Smooth muscle cell (in vitro differentiated cells): ENCODE data around the gene PCDHGA11. TPM values are rescaled to one million over a fixed set of nuclear protein-coding genes. Genes with fewer than 3 reads are reported as not detected.

ENCODE experiments used
- DNase-seq: peaks from one replicate; lab custom pipeline; 2025; ENCODE audit not compliant: unreplicated experiment; lab: John Stamatoyannopoulos, UW
- H2AFZ ChIP-seq: fragments of 200-600 bp; sonication (generic); 2 replicates; pipeline ENCODE4 v1.6.0; 2016; ENCODE audit warnings: antibody characterized with exemption, low read depth, mild to moderate bottlenecking
- H3F3A ChIP-seq: fragments of 200-600 bp; sonication (generic); 2 replicates; pipeline ENCODE4 v1.6.0; 2017; ENCODE audit warnings: antibody characterized with exemption, low read depth
- H3K27ac ChIP-seq: fragments of 200-600 bp; sonication (generic); 2 replicates; pipeline ENCODE4 v1.5.1; 2016; ENCODE audit warnings: low read depth, mild to moderate bottlenecking
- H3K27me3 ChIP-seq: fragments of 200-600 bp; sonication (generic); 2 replicates; pipeline ENCODE4 v1.6.1; 2016; ENCODE audit warnings: low read depth, mild to moderate bottlenecking
- H3K36me3 ChIP-seq: fragments of 200-600 bp; sonication (generic); 2 replicates; pipeline ENCODE4 v1.5.1; 2016; ENCODE audit warnings: low read depth
- H3K4me1 ChIP-seq: fragments of 200-600 bp; sonication (generic); 2 replicates; pipeline ENCODE4 v1.5.1; 2016; ENCODE audit warnings: low read depth
- H3K4me2 ChIP-seq: fragments of 200-600 bp; sonication (generic); 2 replicates; pipeline ENCODE4 v1.6.0; 2016; ENCODE audit warnings: mild to moderate bottlenecking
- H3K4me3 ChIP-seq: fragments of 200-600 bp; sonication (generic); 2 replicates; pipeline ENCODE4 v1.5.1; 2016; ENCODE audit warnings: mild to moderate bottlenecking
- H3K79me2 ChIP-seq: fragments of 200-600 bp; sonication (generic); 2 replicates; pipeline ENCODE4 v1.6.0; 2016; ENCODE audit warnings: low read depth, mild to moderate bottlenecking
- H3K9ac ChIP-seq: fragments of 200-600 bp; sonication (generic); 2 replicates; pipeline ENCODE4 v1.6.0; 2016; ENCODE audit warnings: low read depth
- H3K9me3 ChIP-seq: fragments of 200-600 bp; sonication (generic); replicated peaks from 2 replicates; pipeline ENCODE4 v1.5.1; 2016; ENCODE audit warnings: low read depth
- H4K20me1 ChIP-seq: fragments of 200-600 bp; sonication (generic); 2 replicates; pipeline ENCODE4 v1.6.0; 2016; ENCODE audit warnings: low read depth
- CTCF ChIP-seq: fragments of 200-600 bp; sonication (generic); IDR thresholded peaks from 2 replicates; pipeline ENCODE4 v1.5.1; 2017; ENCODE audit warnings: borderline replicate concordance, mild to moderate bottlenecking, antibody characterized with exemption; ENCODE audit not compliant: insufficient read depth, poor library complexity, severe bottlenecking
- whole genome bisulfite sequencing: methylation state at CpG from one replicate; pipeline ENCODE4 v1.1.7; 2016; ENCODE audit warnings: low lambda C conversion rate; 5-methylcytosine and 5-hydroxymethylcytosine counted together
- polyA plus RNA-seq: library from polyadenylated mRNA; unstranded; fragments of >200 nt; fragmentation: Nextera tagmentation; extraction: Ambion mirVana; gene quantifications from 2 replicates; pipeline ENCODE4 v1.2.1, GENCODE V29; 2016
- total RNA-seq: library from RNA; depleted of rRNA; stranded (reverse); fragments of >200 nt; gene quantifications from 2 replicates; pipeline ENCODE4 v1.2.3, GENCODE V29; 2014

PCDHGA11 gene
- total RNA-seq: 8.7 and 13.2 TPM in 2 replicates
- polyA plus RNA-seq: 7.9 and 8.0 TPM in 2 replicates

- peaks cover 51% of the 10 kb centered on the region for H3K9me3 ChIP-seq
- H3K27ac ChIP-seq: no peak within 1 kb of the TSS
Measured at GRCh38 chr5:141420855-141421488, at the start of gene PCDHGA11. PCDHGA11 (plus strand) TSS chr5:141421051; CDS start chr5:141421228, 177 bp downstream.

GRCh38 chr5:141371572-141372475 is 49.0 kb upstream of the PCDHGA11 start:
- no peak overlapping the region for H3K4me3 ChIP-seq
- H3K4me2 ChIP-seq: no peak overlapping the region
- no peaks in the 10 kb centered on the region for H4K20me1 ChIP-seq
- no peaks in the 10 kb centered on the region for H3K27me3 ChIP-seq
- H3K9me3 ChIP-seq: peaks cover 10% of the 10 kb centered on the region
- TF ChIP-seq CTCF: no peak
- no peak overlapping the region for H3K27ac ChIP-seq
- H3K9ac ChIP-seq: no peak overlapping the region
- no peak for DNase-seq
- H3K79me2 ChIP-seq: no peaks in the 10 kb centered on the region
- H3K4me1 ChIP-seq: no peaks in the 10 kb centered on the region
- H2AFZ ChIP-seq: no peak overlapping the region
- H3F3A ChIP-seq: no peaks in the 10 kb centered on the region
- H3K36me3 ChIP-seq: no peaks in the 10 kb centered on the region
- 96% methylated on average over 69 of the region's 69 CpGs for WGBS

More at GRCh38 chr5:141420855-141421488, at the start of gene PCDHGA11:
- no peak for DNase-seq
- Histone ChIP-seq H3K4me1 (peaks cover 5% of the 10 kb centered on the region), H4K20me1 (no peaks in the 10 kb centered on the region), H2AFZ (peak within 1 kb of the TSS; percentile 44), H3K4me3 (peak within 1 kb of the TSS; percentile 50), H3K9ac (peak within 1 kb of the TSS; percentile 19), H3F3A (peaks cover 5% of the 10 kb centered on the region), H3K4me2 (peak within 1 kb of the TSS; percentile 67), H3K27me3 (no peaks in the 10 kb centered on the region), H3K36me3 (peaks cover 57% of the 10 kb centered on the region), H3K79me2 (peaks cover 79% of the 10 kb centered on the region)
- peak; percentile 30 for TF ChIP-seq CTCF
- 38% methylated on average over 42 of the region's 42 CpGs for WGBS

GRCh38 chr5:141373673-141374317 is 47.1 kb upstream of the PCDHGA11 start, which contains the start of gene PCDHGA6:
PCDHGA6 (plus strand) TSS chr5:141373891; CDS start chr5:141374084, 193 bp downstream.
- TF ChIP-seq CTCF: no peak
- DNase-seq: no peak
- Histone ChIP-seq H3K27ac (no peak within 1 kb of the TSS), H4K20me1 (no peaks in the 10 kb centered on the region), H3K4me3 (no peak within 1 kb of the TSS), H3K27me3 (no peaks in the 10 kb centered on the region), H3K9ac (no peak within 1 kb of the TSS), H3K4me2 (no peak within 1 kb of the TSS), H3K79me2 (no peaks in the 10 kb centered on the region), H3K4me1 (no peaks in the 10 kb centered on the region), H3K36me3 (no peaks in the 10 kb centered on the region), H3K9me3 (peaks cover 14% of the 10 kb centered on the region), H3F3A (no peaks in the 10 kb centered on the region), H2AFZ (no peak within 1 kb of the TSS)
- WGBS: 95% methylated on average over 27 of the region's 27 CpGs
